Fibroblast of mammary gland (primary cell): ENCODE results near the gene DCST1.

ENCODE experiments used
- DNase-seq: peaks from one replicate; pipeline ENCODE4 v3.0.0-alpha.2; 2010; ENCODE audit warnings: low read depth
- H3K4me3 ChIP-seq: 2 replicates; pipeline ENCODE4 v1.5.1; 2011; ENCODE audit warnings: low read depth, mild to moderate bottlenecking, low read length, moderate library complexity; ENCODE audit not compliant: control insufficient read depth
- TF ChIP-seq, protein P1 (sequence below): conservative IDR thresholded peaks from 2 replicates; pipeline ENCODE4 v1.5.1; 2011; ENCODE audit warnings: low read depth, low read length, inconsistent platforms; ENCODE audit not compliant: control insufficient read depth, insufficient read depth

Gene DCST1

DNA sequence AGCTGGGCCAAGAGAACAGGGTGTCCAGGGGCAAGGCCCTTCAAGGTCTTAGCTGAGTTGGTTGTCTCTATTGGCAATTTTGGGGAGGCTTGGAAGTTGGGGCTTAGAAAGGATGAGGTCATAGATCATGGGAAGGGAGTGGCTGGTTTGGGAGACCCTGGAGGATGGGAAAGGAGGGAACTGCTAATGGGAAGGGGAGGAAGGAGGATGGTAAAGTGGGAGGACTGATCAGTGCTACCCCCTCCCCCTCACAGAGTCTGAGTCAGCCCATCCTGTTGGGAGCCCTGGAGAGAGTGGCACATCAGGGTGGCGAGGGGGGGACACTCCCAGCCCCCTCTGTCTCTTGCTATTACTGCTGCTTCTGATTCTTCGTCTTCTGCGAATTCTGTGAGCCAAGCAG lies 35.0 kb downstream of the DCST1 start:
- TF ChIP-seq, protein P1, sequence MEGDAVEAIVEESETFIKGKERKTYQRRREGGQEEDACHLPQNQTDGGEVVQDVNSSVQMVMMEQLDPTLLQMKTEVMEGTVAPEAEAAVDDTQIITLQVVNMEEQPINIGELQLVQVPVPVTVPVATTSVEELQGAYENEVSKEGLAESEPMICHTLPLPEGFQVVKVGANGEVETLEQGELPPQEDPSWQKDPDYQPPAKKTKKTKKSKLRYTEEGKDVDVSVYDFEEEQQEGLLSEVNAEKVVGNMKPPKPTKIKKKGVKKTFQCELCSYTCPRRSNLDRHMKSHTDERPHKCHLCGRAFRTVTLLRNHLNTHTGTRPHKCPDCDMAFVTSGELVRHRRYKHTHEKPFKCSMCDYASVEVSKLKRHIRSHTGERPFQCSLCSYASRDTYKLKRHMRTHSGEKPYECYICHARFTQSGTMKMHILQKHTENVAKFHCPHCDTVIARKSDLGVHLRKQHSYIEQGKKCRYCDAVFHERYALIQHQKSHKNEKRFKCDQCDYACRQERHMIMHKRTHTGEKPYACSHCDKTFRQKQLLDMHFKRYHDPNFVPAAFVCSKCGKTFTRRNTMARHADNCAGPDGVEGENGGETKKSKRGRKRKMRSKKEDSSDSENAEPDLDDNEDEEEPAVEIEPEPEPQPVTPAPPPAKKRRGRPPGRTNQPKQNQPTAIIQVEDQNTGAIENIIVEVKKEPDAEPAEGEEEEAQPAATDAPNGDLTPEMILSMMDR, result no peak
- no peak overlapping the region for H3K4me3 ChIP-seq
- DNase-seq, result no peak

DNA sequence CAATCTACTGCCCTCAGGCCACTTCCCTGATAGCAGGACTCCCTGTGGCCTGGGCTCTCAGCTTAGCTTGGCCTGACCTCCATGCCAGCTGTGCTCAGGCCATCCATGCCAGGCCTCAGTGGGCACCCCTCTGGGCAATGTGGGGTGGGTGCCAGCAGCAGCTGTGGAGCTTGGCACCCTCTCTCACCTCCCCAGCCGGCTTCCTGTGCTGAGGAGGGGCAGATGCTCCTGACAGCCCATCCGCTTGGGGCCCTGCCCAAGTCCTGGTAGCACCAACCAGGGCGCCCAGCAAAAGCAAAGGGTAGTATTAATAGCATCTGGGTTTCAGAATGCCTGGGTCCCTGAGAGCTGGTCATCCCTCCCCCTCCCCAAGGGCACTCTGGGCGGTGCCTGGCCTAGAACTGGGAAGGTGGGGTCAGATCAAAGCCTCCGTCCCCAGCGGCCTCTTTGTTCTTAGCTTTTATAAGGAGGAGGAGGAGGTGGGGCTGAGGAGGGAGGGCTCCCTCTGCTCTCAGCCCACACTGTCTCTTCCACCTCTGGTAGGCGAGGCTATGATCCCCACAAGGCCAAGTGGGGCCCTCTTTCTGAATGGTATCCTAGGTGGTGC lies 36.0 kb downstream of the DCST1 start:
- no peak overlapping the region for H3K4me3 ChIP-seq
- DNase-seq, result no peak
- TF ChIP-seq, protein P1, result no peak

DNA sequence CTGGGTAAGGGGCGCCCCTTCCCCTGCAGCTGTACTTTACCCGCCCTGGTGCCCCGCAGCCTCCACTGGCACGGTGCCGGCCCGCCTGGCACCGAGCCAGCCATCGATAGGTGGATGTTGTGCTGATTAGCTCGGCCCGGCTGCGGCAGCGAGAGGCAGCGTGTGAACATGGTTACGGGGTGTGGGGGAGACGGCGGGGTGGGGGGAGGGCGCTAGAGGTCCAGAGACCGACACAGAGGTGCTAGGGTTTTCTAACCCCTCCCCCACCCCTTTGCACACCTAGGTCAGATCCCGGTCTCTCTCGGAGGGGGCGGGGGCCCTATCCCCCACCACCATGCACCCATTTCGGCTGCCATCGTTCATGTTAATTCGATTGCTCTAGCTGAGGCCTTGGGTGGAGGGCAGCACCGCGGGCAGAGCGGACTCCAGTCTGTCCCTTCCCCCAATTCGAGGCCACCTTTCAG lies 36.6 kb downstream of the DCST1 start:
- no peak for DNase-seq
- H3K4me3 ChIP-seq, result peak overlapping the region; percentile 53
- TF ChIP-seq, protein P1, result no peak

DNA sequence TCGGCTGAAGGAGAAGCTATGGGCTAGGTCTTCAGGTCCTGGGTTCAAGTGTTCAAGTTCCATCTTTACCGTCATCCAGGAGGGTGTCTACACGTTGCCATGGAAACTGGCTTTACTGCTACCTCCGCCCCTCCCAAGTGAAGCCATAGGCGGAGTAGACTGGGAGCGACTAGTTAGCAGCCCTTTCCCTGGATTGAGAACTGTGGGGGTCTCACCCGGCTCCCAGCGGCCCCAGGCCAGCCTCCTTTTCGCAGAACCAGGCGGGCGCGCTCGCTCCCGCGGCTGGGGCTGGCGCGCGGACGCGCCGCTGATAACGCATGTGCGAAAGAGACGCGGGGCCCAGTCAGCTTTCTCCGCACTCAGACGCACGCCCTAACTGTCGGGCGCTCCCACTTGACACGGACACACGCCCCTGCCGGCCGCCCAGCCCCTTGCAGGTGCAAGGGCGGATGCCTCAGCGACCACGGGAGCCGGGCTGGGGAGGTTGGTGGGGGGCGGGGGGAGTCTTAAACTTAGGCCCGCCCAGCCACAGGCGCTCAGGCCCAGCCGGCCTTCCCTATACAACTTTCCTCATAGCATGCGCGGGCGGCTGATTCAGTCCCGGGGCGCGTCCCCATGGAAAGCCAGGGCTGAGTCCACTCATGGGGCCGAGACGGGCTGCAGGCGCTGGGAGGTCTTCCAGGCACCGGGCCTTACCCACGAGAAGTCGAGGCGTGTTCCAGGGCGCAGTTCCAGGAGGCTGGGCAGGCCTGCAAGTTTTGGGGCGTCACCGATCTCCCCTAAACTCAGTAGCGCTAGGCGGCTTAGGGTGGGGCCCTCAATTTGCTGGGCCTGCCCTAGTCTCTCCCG lies 37.3 kb downstream of the DCST1 start:
- peak overlapping the region; percentile 53 for H3K4me3 ChIP-seq
- DNase-seq, result peak; percentile 71
- TF ChIP-seq, protein P1, result no peak

DNA sequence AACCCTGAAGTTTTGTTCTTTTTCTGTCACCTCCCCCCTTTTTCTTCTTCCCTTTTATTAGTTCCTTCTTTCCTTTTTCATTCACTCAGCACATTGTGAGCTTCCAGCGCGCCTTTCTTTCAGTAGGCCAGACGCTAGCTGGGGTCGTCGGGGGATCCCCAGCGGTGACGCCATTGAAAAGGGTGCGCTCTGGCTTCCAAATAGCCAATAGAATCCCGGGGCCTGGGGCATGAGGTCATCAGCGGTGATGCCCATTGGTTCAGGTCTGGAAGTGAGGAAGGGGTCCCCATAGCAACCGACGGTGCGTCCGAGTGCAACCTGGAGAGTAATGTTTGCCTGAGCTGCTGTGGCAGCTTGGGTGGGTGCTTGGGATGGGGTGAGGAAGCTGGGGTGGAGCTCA lies 38.1 kb downstream of the DCST1 start:
- no peak overlapping the region for H3K4me3 ChIP-seq
- DNase-seq, result no peak
- TF ChIP-seq, protein P1, result no peak

DNA sequence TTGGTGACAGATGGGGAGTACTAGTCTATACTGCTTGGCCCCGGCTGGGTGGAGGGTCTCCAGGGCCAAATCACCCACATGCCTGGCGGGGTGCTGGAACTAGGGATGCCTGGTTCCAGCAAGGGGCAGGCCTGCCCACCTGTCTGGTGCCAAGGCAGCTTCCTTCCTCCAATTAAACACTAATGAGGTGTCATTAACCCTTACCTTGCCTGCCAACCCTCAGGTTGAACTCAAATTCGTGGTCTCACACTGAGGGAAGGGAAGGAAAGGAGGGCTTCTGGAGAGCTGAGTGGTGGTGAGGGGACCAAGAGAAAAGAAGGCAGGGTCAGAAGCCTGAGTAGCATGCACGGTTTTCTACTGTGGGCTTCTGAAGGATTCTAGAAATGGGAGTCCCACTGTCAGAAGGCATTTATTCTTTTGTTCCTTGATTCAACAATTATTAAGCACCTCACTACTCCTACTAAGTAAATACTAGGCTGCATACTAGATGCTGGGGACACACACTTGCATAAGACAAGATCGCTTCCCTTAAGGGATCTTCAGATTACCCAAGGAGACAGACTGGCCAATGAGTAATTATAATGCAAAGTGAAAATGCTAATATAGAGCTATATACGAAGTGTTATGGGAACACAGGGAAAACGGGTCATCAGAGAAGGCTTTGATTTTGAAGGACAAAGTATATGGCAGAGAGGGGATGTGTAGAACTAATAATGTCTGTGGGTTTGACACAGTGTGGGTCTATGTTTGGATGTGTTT lies 39.1 kb downstream of the DCST1 start:
- TF ChIP-seq, protein P1, result no peak
- no peak overlapping the region for H3K4me3 ChIP-seq
- DNase-seq, result no peak
